H1 (cell line): ENCODE data around the gene STEAP2. TPM values are rescaled to one million over a fixed set of nuclear protein-coding genes. Genes with fewer than 3 reads are reported as not detected.

Experiments used
- CTCF ChIA-PET: fragments of 300-600 bp; sonication (Branson Sonifier 250); formaldehyde crosslinking; loops from one replicate; lab custom pipeline; 2021; ENCODE audit not compliant: partially characterized antibody; lab: Charles Lee
- POLR2A ChIA-PET: fragments of 300-600 bp; sonication (Branson Sonifier 250); formaldehyde crosslinking; loops from one replicate; lab custom pipeline; 2021; ENCODE audit warnings: inconsistent platforms; ENCODE audit not compliant: partially characterized antibody; lab: Charles Lee
- DNase-seq, 2 experiments: peaks; one replicate each; pipeline versions ENCODE4 v3.0.0 to v3.0.0-alpha.2; 2010 to 2022; ENCODE audit warnings: low spot score in 2 of 2, low read depth in 1 of 2, mixed read lengths in 1 of 2
- FAIRE-seq: peaks from 2 replicates; lab custom pipeline; 2011; peaks lifted over from hg19 to GRCh38; lab: Jason Lieb, UNC
- H2AFZ ChIP-seq: 2 replicates; pipeline ENCODE4 v1.8.1; 2012; ENCODE audit warnings: low read length, inconsistent platforms
- H2AK5ac ChIP-seq: 2 replicates; pipeline ENCODE4 v1.6.1; 2013; ENCODE audit warnings: low read depth, low read length
- H2BK120ac ChIP-seq: replicated peaks from 2 replicates; pipeline ENCODE3; 2013; ENCODE audit warnings: low read depth, low read length, inconsistent platforms
- H2BK12ac ChIP-seq: 2 replicates; pipeline ENCODE4 v1.6.1; 2013; ENCODE audit warnings: low read depth, low read length
- H2BK15ac ChIP-seq: 2 replicates; pipeline ENCODE4 v1.6.1; 2013; ENCODE audit warnings: low read length
- H2BK20ac ChIP-seq: 2 replicates; pipeline ENCODE4 v1.6.1; 2013; ENCODE audit warnings: low read length
- H2BK5ac ChIP-seq: 2 replicates; pipeline ENCODE4 v1.6.1; 2013; ENCODE audit warnings: low read depth, low read length
- H3K14ac ChIP-seq: 2 replicates; pipeline ENCODE4 v1.6.1; 2013; ENCODE audit warnings: inconsistent platforms; ENCODE audit not compliant: insufficient read length
- H3K18ac ChIP-seq: 2 replicates; pipeline ENCODE4 v1.6.1; 2013; ENCODE audit warnings: low read length; ENCODE audit errors: extremely low read depth
- H3K23ac ChIP-seq: 2 replicates; pipeline ENCODE4 v1.6.1; 2013; ENCODE audit warnings: inconsistent platforms; ENCODE audit not compliant: insufficient read length
- H3K23me2 ChIP-seq: 2 replicates; pipeline ENCODE4 v1.6.1; 2013; ENCODE audit warnings: low read depth, low read length
- H3K27ac ChIP-seq: 2 replicates; pipeline ENCODE4 v1.6.1; 2011; ENCODE audit warnings: low read depth, low read length, inconsistent platforms
- H3K27me3 ChIP-seq, 4 experiments: replicated peaks in 1 of 4; 1 replicate in 1 of 4; 2 replicates in 3 of 4; pipeline versions ENCODE4 v1.6.1 to v1.8.1; 2011 to 2013; ENCODE audit warnings: low read length in 3 of 4, mild to moderate bottlenecking in 3 of 4, inconsistent platforms in 2 of 4, mixed read lengths in 2 of 4, moderate library complexity in 1 of 4; ENCODE audit not compliant: control insufficient read depth in 3 of 4, insufficient read depth in 3 of 4; ENCODE audit errors: extremely low read depth in 1 of 4
- H3K36me3 ChIP-seq, 4 experiments: 2 replicates each; pipeline versions ENCODE4 v1.6.1 to v1.8.1; 2011 to 2013; ENCODE audit warnings: mild to moderate bottlenecking in 4 of 4, low read length in 3 of 4, moderate library complexity in 2 of 4, control low read depth in 1 of 4, inconsistent platforms in 1 of 4; ENCODE audit not compliant: insufficient read depth in 4 of 4, control insufficient read depth in 2 of 4
- H3K4ac ChIP-seq: replicated peaks from 2 replicates; pipeline ENCODE3; 2013; ENCODE audit warnings: low read length, low read depth, mixed read lengths, inconsistent platforms; ENCODE audit not compliant: insufficient read length
- H3K4me1 ChIP-seq, 4 experiments: replicated peaks in 1 of 4; 1 replicate in 1 of 4; 2 replicates in 3 of 4; pipeline versions ENCODE4 v1.6.1 to v1.8.1; 2011 to 2013; ENCODE audit warnings: low read length in 3 of 4, inconsistent platforms in 2 of 4, mixed read lengths in 1 of 4; ENCODE audit not compliant: insufficient read depth in 4 of 4, control insufficient read depth in 3 of 4
- H3K4me2 ChIP-seq, 2 experiments: 2 replicates each; pipeline versions ENCODE4 v1.6.1 to v1.8.1; 2011 to 2013; ENCODE audit warnings: low read depth in 2 of 2, low read length in 2 of 2, control low read depth in 1 of 2, inconsistent platforms in 1 of 2, mild to moderate bottlenecking in 1 of 2; ENCODE audit not compliant: insufficient read depth in 1 of 2
- H3K4me3 ChIP-seq, 4 experiments: fragments of 200-600, 300-600 bp in 1 of 4; sonication (generic), shearing (Covaris generic), sonication (Bioruptor Twin) in 1 of 4; 2 replicates each; pipeline versions ENCODE4 v1.5.1 to v1.8.1; 2011 to 2016; ENCODE audit warnings: low read length in 4 of 4, low read depth in 3 of 4, control low read depth in 2 of 4, inconsistent platforms in 2 of 4, mild to moderate bottlenecking in 2 of 4, mixed read lengths in 1 of 4, moderate library complexity in 1 of 4; ENCODE audit not compliant: insufficient read depth in 2 of 4; ENCODE audit errors: extremely low read depth in 1 of 4
- H3K56ac ChIP-seq: replicated peaks from 2 replicates; pipeline ENCODE3; 2013; ENCODE audit warnings: low read depth, mild to moderate bottlenecking, mixed read lengths, low read length, inconsistent platforms; ENCODE audit not compliant: insufficient read length
- H3K79me1 ChIP-seq: 2 replicates; pipeline ENCODE4 v1.6.1; 2013; ENCODE audit warnings: low read depth, low read length, control low read depth
- H3K79me2 ChIP-seq, 2 experiments: 2 replicates each; pipeline versions ENCODE4 v1.6.1 to v1.8.1; 2012 to 2013; ENCODE audit warnings: low read length in 2 of 2, mild to moderate bottlenecking in 2 of 2, inconsistent platforms in 1 of 2; ENCODE audit not compliant: insufficient read depth in 2 of 2, control insufficient read depth in 1 of 2
- H3K9ac ChIP-seq, 4 experiments: replicated peaks in 1 of 4; 1 replicate in 1 of 4; 2 replicates in 3 of 4; pipeline versions ENCODE4 v1.6.1 to v1.8.1; 2011 to 2013; ENCODE audit warnings: low read depth in 3 of 4, low read length in 3 of 4, control low read depth in 2 of 4, mild to moderate bottlenecking in 2 of 4, moderate library complexity in 2 of 4, inconsistent platforms in 1 of 4; ENCODE audit errors: extremely low read depth in 1 of 4
- H3K9me3 ChIP-seq, 2 experiments: 2 replicates each; pipeline versions ENCODE4 v1.6.1 to v1.8.1; 2012 to 2013; ENCODE audit warnings: mild to moderate bottlenecking in 2 of 2, moderate library complexity in 2 of 2, control low read depth in 1 of 2, inconsistent platforms in 1 of 2, low read depth in 1 of 2, low read length in 1 of 2, mixed read lengths in 1 of 2; ENCODE audit not compliant: insufficient read depth in 2 of 2
- H4K20me1 ChIP-seq, 2 experiments: replicated peaks in 1 of 2; 2 replicates each; pipeline versions ENCODE3 to v1.8.1; 2011 to 2013; ENCODE audit warnings: inconsistent platforms in 2 of 2, low read length in 2 of 2, mild to moderate bottlenecking in 1 of 2; ENCODE audit not compliant: insufficient read depth in 2 of 2, control insufficient read depth in 1 of 2
- H4K5ac ChIP-seq: 2 replicates; pipeline ENCODE4 v1.6.1; 2013; ENCODE audit warnings: low read length, low read depth, mixed read lengths, inconsistent platforms; ENCODE audit not compliant: insufficient read length
- H4K8ac ChIP-seq: 2 replicates; pipeline ENCODE4 v1.8.0; 2013; ENCODE audit warnings: mild to moderate bottlenecking, moderate library complexity, low read length, inconsistent platforms; ENCODE audit not compliant: insufficient read depth; ENCODE audit errors: extremely low read depth
- H4K91ac ChIP-seq: replicated peaks from 2 replicates; pipeline ENCODE3; 2013; ENCODE audit warnings: low read length, mixed read lengths, inconsistent platforms; ENCODE audit not compliant: insufficient read length
- ASH2L ChIP-seq: fragments of 200-600, 300-600 bp; sonication (generic); IDR thresholded peaks from one replicate; pipeline ENCODE4 v1.7.1; 2017; ENCODE audit warnings: low read length
- BCL11A ChIP-seq, 2 experiments: IDR thresholded peaks; one replicate each; pipeline ENCODE4 v1.6.1; 2011; ENCODE audit warnings: low read depth in 2 of 2, low read length in 2 of 2, mild to moderate bottlenecking in 2 of 2
- BRCA1 ChIP-seq: IDR thresholded peaks from 2 replicates; pipeline ENCODE4 v1.6.1; 2012; ENCODE audit warnings: low read depth, low read length, improper control_type of control experiment
- CHD1 ChIP-seq: IDR thresholded peaks from 2 replicates; pipeline ENCODE4 v1.6.1; 2012; ENCODE audit warnings: low read depth, low read length, improper control_type of control experiment
- CHD2 ChIP-seq: IDR thresholded peaks from 2 replicates; pipeline ENCODE4 v1.6.1; 2012; ENCODE audit warnings: low read length, improper control_type of control experiment
- EZH2 ChIP-seq: fragments of 200-600 bp; sonication (generic); IDR thresholded peaks from 2 replicates; pipeline ENCODE4 v1.7.1; 2012; ENCODE audit warnings: low read depth, mild to moderate bottlenecking, moderate library complexity, low read length, inconsistent platforms; ENCODE audit not compliant: severe bottlenecking
- JUN ChIP-seq: IDR thresholded peaks from 2 replicates; pipeline ENCODE4 v1.6.1; 2011; ENCODE audit warnings: low read depth, mild to moderate bottlenecking, improper control_type of control experiment, low read length
- KDM1A ChIP-seq: fragments of 200-600, 300-600 bp; sonication (generic); IDR thresholded peaks from 2 replicates; pipeline ENCODE4 v1.7.1; 2016; ENCODE audit warnings: mild to moderate bottlenecking, low read length, borderline replicate concordance
- PHF8 ChIP-seq: fragments of 200-600 bp; sonication (generic); conservative IDR thresholded peaks from 2 replicates; pipeline ENCODE4 v1.7.1; 2012; ENCODE audit warnings: low read depth, mild to moderate bottlenecking, inconsistent platforms, low read length, moderate library complexity
- POU5F1 ChIP-seq: IDR thresholded peaks from 2 replicates; pipeline ENCODE4 v1.6.1; 2011; ENCODE audit warnings: low read depth, mild to moderate bottlenecking, low read length, moderate library complexity
- SIRT6 ChIP-seq: IDR thresholded peaks from one replicate; pipeline ENCODE4 v1.7.1; 2012; ENCODE audit warnings: low read length, inconsistent platforms
- SIX5 ChIP-seq: IDR thresholded peaks from 2 replicates; pipeline ENCODE4 v1.6.1; 2011; ENCODE audit warnings: mild to moderate bottlenecking, low read depth, low read length
- SUZ12 ChIP-seq: fragments of 200-600 bp; sonication (generic); IDR thresholded peaks from 2 replicates; pipeline ENCODE4 v1.6.1; 2012; ENCODE audit warnings: mild to moderate bottlenecking, inconsistent platforms, low read length, moderate library complexity, mixed read lengths
- YY1 ChIP-seq: IDR thresholded peaks from 2 replicates; pipeline ENCODE4 v1.6.1; 2011; ENCODE audit warnings: low read depth, mild to moderate bottlenecking, low read length
- WGBS, 2 experiments: shearing (Covaris generic) in 1 of 2; methylation state at CpG; one replicate each; pipeline versions ENCODE4 v1.1.6 to v1.1.7; 2013 to 2015; ENCODE audit warnings: low lambda C conversion rate in 2 of 2, mixed read lengths in 2 of 2, inconsistent platforms in 1 of 2, low coverage in 1 of 2, missing lambda C conversion rate in 1 of 2; ENCODE audit not compliant: insufficient replicate concordance in 2 of 2, insufficient coverage in 1 of 2, insufficient read length in 1 of 2; ENCODE audit errors: extremely low coverage in 1 of 2, missing lambda C conversion rate in 1 of 2; 5-methylcytosine and 5-hydroxymethylcytosine counted together
- polyA plus RNA-seq, 7 experiments: library from polyadenylated mRNA; depleted of rRNA in 3 of 7; stranded (reverse) in 5 of 7; unstranded in 2 of 7; fragments of >200 nt in 5 of 7; fragments of 200-250 nt in 2 of 7; gene quantifications; 1 replicate in 5 of 7; 2 replicates in 1 of 7; 4 replicates in 1 of 7; pipeline versions ENCODE4 v1.2.1 to v1.2.3, GENCODE V29; 2011 to 2013; ENCODE audit warnings: missing spikeins in 2 of 7, mixed read lengths in 2 of 7
- total RNA-seq: library from RNA; stranded (reverse); fragmentation: NEBNext Ultra II Directional; extraction: Animal tissue kit (Norgen Biotek cat#: 25700); gene quantifications from 2 replicates; pipeline ENCODE4 v1.2.1, GENCODE V29; 2021

Gene STEAP2
- total and polyA plus RNA-seq, 2 of the 8 experiments (the other 6 are each of a cell fraction or from before 2014, with no cell fraction given): 13.4 to 18.4 TPM

DNA sequence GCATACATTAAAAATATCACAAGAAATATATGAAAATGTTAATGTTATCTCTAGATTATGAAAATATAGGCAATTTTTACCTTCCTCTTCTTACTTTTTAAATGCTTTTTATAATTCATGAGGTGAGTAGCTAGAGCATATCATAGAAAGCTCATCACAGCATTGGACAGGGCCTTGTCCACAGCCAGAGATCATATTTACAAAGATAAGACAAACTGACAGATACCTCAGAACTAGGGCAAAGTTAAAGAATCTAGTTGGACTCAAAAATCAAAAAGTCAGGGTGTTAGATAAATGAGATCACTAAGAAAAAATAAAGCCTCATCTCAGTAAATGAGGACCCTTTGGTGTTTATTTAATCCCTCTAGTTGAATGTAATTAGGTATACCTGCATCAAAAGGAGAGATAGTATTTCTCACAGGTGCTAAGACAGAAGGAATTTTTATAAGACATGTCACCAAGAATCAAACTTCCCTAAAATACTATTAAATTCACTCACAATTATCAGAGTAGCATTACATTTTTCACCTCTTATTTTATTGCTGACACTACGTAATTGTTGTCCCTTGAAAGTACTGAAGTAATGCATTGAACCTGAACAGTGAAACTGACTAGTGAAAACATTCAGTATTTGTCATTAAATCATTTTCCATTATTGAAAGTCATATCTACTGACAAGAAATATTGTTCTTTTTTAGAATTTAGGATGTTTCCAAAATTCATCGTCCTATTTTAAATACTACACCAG, 59.1 kb downstream of the STEAP2 start:
- Histone ChIP-seq H3K9me3 (no peaks in the 10 kb centered on the region), H4K5ac (no peak overlapping the region), H3K36me3 (no peaks in the 10 kb centered on the region), H2BK15ac (no peak overlapping the region), H2BK12ac (no peak overlapping the region), H2AK5ac (no peak overlapping the region), H3K9ac (no peak overlapping the region), H3K56ac (no peak overlapping the region), H3K4me2 (no peak overlapping the region), H3K79me2 (no peaks in the 10 kb centered on the region), H2BK120ac (no peak overlapping the region), H3K4me1 (no peaks in the 10 kb centered on the region), H3K18ac (no peak overlapping the region), H4K20me1 (no peaks in the 10 kb centered on the region), H3K27me3 (no peaks in the 10 kb centered on the region), H3K23ac (no peak overlapping the region), H3K79me1 (no peaks in the 10 kb centered on the region), H4K8ac (no peak overlapping the region), H3K23me2 (no peaks in the 10 kb centered on the region), H2BK5ac (no peak overlapping the region), H3K4ac (no peak overlapping the region), H3K4me3 (no peak overlapping the region), H3K14ac (no peak overlapping the region), H3K27ac (no peak overlapping the region), H2AFZ (no peak overlapping the region), H2BK20ac (no peak overlapping the region), H4K91ac (no peak overlapping the region)
- FAIRE-seq: no peak
- ChIA-PET POLR2A (no interaction called here), CTCF (interaction anchor here (0.9 to 1.3 kb wide), 3 partner anchors 10 to 41 kb away, joined by 3 to 4 read pairs (median 3); no protein-coding TSS in a partner anchor)
- DNase-seq: no peak
- WGBS, 2 experiments: 93% methylated on average over 2 of the region's 2 CpGs; no CpG with 5 or more reads in 1 of the 2 experiments
- no peak for TF ChIP-seq CHD2
- no peak for TF ChIP-seq SIX5
- no peak for TF ChIP-seq CHD1
- no peak for TF ChIP-seq PHF8
- no peak for TF ChIP-seq SIRT6
- no peak for TF ChIP-seq EZH2
- no peak for TF ChIP-seq SUZ12
- no peak for TF ChIP-seq YY1
- no peak for TF ChIP-seq JUN
- TF ChIP-seq BCL11A (IDR thresholded peaks at IDR 0.05; ENCODE audit: low read depth in 2 of 2, low read length in 2 of 2): no peak
- no peak for TF ChIP-seq POU5F1
- TF ChIP-seq BRCA1: no peak
- no peak for TF ChIP-seq ASH2L
- TF ChIP-seq KDM1A: no peak
